ENCODE measurements around the gene ADGRV1.
"Not testable (repeated sequence)": the region's sequence is repeated elsewhere in the genome, so short reads cannot be mapped to it uniquely, and the experiment has no call there.

Gene ADGRV1

GRCh38 chr5:90947667-90948066, 389.1 kb downstream of the ADGRV1 start:
- no peak for DNase-seq (ENCODE audit: low spot score)

- DNase-seq (ENCODE audit: low spot score), result no peak
These were observed 390.4 kb downstream of the ADGRV1 start for GRCh38 chr5:90948969-90949368.

- DNase-seq (ENCODE audit: low spot score), result no peak
These were observed 391.1 kb downstream of the ADGRV1 start for GRCh38 chr5:90949469-90950358.

- no peak for DNase-seq (ENCODE audit: low spot score)
These were observed 396.5 kb downstream of the ADGRV1 start for GRCh38 chr5:90955001-90955635.

DNA sequence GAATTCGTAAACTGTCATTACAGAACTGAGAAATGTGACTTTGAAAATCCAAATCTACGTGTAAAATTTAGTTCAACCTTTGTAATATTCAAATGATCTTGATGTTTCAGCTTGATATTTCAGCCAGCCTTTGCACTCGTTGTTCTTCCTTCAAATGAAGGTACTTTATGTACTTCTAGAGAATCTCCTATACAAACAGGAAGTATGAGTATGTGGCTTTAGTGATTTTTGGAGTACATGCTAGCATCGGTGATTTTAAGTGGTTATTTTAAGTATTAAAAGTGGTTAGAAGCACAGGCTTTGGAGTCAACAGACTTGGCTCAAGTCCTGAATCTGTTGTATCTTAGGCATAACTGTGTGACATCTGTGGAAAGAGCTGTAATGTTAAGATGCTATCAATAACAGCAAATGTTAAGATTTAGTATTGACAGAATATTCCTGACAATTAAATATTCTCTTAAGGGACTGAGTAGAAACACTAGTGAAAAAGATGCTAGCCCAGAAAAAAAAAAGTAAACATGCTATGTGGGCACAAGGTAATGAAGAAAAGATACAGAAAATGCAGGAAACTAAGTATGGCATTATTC, 398.0 kb downstream of the ADGRV1 start:
- DNase-seq (ENCODE audit: low spot score), result no peak

GRCh38 chr5:90957906-90958305, 399.3 kb downstream of the ADGRV1 start:
- no peak for DNase-seq (ENCODE audit: low spot score)

GRCh38 chr5:90959262-90959661, 400.7 kb downstream of the ADGRV1 start:
- no peak for DNase-seq (ENCODE audit: low spot score)

- DNase-seq (ENCODE audit: low spot score), result no peak
These were observed 403.9 kb downstream of the ADGRV1 start for GRCh38 chr5:90962481-90962880.

DNA sequence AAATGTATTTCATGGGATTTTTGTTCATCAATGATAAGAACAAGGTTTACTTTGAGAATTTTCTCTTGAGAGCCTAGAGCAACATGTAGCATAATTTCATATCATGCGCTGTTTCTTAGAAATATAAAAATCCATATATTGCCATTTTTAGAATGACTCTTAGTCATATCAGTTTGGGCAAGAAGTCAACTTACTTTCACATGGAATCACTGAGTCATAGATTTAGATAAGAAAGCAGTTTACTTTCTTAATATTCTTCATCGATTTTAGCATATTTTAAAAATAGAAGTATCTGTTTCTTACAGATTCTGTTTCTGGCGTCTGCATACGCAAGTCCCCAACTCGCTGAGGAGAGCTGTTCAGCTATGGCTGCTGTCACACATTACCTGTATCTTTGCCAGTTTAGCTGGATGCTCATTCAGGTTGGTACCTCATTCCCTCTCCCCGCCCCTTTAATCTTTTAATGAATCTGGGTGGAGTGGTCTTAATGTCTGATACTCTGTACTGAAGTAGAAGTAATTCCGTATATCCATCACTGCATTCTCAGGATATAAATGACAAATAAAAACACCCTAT, 406.6 kb downstream of the ADGRV1 start:
- DNase-seq (ENCODE audit: low spot score), result no peak

- DNase-seq (ENCODE audit: low spot score), result no peak
These were observed 408.8 kb downstream of the ADGRV1 start for GRCh38 chr5:90967443-90967842.

DNA sequence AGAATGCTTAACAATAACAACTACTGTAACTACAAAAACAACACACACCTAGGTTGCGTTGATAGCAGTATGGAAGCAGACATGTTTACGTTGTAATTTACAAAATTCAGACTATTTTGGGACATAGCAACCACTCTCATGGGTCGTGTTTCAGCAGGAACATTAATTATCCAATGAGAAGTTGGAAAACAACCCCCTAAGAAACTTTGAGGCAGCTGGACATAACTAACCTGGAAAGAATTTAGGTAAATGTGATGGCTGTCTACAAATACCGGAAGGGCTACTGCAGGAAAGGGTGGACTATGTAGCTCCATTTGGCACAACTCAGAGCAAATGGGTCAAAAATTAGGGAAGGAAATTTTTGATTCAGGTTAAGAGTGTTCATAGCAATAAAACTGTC, 409.3 kb downstream of the ADGRV1 start:
- DNase-seq (ENCODE audit: low spot score), result no peak

DNA sequence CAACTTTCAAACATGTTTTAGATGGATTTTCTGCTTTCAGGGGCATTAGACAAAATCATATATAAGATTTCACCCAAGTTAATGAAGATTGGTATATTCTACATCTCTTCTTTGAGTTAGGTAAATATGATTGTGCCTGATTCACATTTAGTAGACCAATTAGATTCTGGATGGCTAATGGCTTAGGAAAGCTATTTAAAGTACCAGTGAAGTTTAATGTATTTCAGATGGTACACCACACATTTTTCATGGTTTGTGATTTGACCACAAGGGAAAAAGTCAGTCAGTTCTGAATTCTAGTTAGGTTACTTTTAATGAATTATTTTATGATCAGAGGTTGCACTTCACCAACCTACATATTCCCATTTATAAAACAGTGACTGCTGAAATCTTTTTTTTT, 409.7 kb downstream of the ADGRV1 start:
- no peak for DNase-seq (ENCODE audit: low spot score)

GRCh38 chr5:90969945-90970344, 411.3 kb downstream of the ADGRV1 start:
- DNase-seq (ENCODE audit: low spot score), result not testable (repeated sequence)

GRCh38 chr5:90981177-90981576, 422.6 kb downstream of the ADGRV1 start:
- no peak for DNase-seq (ENCODE audit: low spot score)

DNA sequence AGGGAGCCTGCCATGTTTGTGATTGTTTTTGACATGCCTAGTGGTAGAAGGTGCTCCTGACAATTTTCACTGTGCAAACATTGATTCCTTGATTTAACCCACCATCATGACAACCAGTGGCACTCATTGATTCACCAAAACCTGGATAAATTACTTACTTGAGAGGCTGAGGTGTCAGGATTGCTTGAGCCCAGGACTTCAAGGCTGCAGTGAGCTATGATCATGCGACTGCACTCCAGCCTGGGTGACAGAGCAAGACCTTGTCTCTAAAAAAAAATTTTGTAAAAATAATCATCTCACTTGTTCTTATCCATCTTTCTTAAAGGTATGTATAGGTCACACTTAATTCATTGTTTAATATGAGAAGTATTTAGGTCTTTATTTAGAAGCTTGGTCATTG, 423.2 kb downstream of the ADGRV1 start:
- DNase-seq (ENCODE audit: low spot score), result no peak

DNA sequence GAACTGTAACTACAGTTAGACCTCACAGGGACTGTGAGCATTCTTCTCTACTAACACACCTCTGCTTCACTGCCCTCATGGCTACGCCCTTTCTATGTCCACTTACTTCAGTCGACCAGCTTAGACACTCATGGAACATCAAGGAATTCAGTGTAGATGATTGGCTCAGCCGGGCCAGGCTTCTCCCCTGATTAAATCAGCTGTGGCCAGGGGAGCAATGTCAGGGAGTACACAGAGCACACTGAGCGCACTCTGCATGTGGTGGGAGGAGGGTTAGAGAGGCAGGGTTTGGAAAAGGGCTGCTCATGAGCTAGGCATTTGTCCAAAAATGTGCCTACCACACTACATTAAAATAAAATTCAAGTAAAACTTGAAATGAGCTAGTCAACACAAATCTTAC, 424.0 kb downstream of the ADGRV1 start:
- DNase-seq (ENCODE audit: low spot score), result no peak

DNA sequence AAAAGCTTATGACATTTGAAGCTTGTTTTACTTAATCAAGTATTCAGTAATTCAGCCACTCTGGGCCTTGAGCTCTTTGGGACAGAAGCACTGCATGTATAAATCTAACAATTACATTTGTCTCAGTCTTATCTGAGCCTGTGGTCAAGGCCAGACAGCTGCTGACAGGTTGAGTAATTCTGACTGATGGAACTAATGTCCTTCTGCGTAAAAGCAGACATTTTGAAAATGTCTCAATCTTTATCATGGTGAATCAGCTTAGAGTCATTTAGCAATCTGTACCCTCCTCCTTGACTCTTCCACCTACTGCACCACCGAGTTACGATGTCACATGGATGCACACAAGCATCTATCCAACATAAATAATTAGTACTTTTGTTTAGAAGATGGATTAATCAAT, 424.6 kb downstream of the ADGRV1 start:
- DNase-seq (ENCODE audit: low spot score), result no peak

- no peak for DNase-seq (ENCODE audit: low spot score)
These were observed 425.1 kb downstream of the ADGRV1 start for GRCh38 chr5:90983711-90984124.

DNA sequence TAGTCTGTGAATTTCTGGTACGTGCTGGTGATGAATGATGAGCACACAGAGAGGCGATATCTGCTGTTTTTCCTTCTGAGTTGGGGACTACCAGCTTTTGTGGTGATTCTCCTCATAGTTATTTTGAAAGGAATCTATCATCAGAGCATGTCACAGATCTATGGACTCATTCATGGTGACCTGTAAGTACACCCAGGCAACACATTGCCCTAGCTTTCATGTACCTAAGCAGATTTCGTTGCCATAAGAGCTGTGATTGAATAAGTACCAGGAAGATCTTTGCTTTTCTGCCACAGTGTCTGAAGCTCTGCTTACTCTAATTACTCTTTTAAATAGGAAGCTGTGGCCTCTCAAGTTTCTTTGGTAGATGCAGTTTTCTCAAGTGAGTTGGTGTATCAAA, 426.7 kb downstream of the ADGRV1 start:
- no peak for DNase-seq (ENCODE audit: low spot score)

- no peak for DNase-seq (ENCODE audit: low spot score)
These were observed 429.1 kb downstream of the ADGRV1 start for GRCh38 chr5:90987726-90988125.

DNA sequence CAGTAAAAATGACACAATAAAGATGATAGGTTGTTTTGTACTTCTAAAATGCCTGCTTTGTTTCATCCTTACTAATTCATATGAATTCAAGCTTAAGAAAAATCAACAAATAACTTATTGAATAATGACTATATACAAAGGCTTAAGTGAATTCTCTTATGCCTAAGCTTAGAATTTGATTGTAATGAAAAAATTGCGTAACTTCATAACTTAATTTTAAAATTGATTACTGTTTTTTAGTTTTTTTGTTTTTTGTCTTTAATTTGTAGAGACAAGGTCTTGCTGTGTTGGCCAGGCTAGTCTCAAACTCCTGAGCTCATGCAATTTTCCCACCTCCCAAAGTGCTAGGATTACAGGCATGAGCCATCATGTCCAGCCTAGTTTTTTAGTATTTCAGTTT, 432.6 kb downstream of the ADGRV1 start:
- DNase-seq (ENCODE audit: low spot score), result no peak

DNA sequence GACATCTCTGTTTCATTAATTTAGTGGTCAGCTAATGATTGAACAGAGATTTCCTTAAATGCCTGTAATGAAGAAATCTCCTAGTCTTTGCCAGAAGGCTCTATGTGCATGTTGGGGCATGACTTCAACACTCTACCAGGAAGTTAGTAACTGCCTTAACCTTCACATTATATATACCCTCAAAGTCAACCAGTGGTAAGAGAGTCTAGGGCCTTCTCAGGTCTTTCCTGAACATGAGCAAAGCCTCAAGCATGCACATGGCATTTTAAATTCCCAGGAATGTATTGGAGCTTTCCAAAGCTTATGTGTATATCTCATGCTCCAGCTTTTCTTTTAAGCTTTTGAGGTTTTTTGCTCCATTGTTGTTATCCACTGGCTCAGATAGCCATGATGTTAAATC, 436.2 kb downstream of the ADGRV1 start:
- no peak for DNase-seq (ENCODE audit: low spot score)

DNA sequence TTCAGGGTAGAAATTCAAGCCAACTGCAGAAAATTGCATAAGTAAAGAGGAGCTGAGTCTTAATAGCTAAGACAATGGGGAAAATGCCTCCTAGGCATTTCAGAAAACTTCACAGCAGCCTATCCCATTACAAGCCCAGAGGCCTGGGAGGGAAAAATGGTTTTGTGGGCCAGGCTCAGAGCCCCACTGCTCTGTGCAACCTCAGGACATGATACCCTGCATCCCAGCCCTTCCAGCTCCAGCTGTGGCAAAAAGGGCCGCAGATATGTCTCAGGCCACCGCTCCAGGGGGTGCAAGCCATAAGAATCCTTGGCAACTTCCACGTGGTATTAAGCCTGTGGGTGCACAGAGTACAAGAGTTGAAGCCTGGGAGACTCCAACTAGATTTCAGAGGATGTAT, 437.5 kb downstream of the ADGRV1 start:
- no peak for DNase-seq (ENCODE audit: low spot score)

Data from left forelimb (tissue), 1 donor.